Activated CD8-positive, alpha-beta memory T cell treated with anti-CD3 and anti-CD28 coated beads for 48 hours (primary cell): Measurements from ENCODE around the gene SNRPA1.

Experiments used
- DNase-seq, 3 experiments: peaks; one replicate each; pipeline ENCODE4 v3.0.0-alpha.2; 2020; ENCODE audit warnings: low read depth in 2 of 3, low spot score in 2 of 3

SNRPA1 gene

GRCh38 chr15:101320501-101321052, 25.5 kb upstream of the SNRPA1 start:
- DNase-seq: peak in 2 of 3 experiments; percentile 26 to 27

- no peak for DNase-seq
Measured at GRCh38 chr15:101318839-101319238, 23.8 kb upstream of the SNRPA1 start.

DNA sequence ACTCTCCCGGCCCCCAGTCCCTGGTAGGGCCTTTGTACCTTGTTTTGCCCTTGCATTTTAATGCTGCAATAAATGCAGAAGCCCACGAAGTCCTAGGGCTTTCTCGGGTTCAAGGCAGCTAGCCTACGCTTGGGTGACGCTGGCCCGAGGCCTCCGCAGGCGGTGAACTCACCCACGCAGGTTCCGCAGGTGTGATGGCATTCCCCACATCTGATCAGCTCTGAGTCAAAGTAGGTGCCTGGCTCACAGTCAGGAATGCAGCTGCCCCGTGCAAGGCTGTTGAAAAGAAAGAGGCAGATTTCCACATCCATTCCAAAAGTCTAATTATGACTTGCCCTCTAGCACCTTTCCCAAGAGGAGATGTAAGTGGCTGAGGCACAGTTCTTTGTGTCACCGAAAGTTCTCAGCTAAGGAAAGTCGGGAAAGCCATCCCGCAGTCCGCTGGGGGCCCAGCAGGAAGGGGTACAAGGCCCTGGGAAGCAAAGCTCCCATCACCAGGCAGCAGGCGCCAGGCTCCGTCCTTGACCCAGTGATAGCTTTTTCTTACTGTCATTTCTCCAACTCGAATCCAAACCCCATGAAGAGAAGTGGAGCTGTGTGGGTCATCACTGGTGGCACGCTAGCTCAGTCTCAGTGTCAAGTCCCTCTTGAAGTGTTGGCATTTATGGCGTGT, 23.2 kb upstream of the SNRPA1 start:
- no peak for DNase-seq

- no peak for DNase-seq
Measured at GRCh38 chr15:101317336-101317872, 22.4 kb upstream of the SNRPA1 start.

DNA sequence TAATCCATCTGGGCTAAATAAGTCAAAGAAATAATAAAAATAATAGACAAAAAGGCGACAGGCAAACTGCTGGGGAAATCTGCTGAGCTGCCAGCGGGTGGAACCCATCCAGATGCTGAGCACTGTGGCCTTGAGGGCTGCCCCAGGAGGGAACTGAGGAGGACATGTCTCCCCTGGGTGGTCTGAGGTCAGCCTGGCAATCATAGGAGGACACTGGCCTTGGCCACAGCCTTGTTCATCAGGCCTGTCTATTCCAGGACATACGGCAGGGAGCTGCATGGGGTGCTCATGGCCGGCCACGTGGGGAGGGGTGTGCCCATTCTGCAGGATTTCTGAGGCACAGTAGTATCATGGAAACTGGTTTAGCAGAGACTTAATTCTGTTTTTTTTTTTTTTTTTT, 21.5 kb upstream of the SNRPA1 start:
- no peak for DNase-seq

- DNase-seq: no peak
Measured at GRCh38 chr15:101315736-101316135, 20.7 kb upstream of the SNRPA1 start.

DNA sequence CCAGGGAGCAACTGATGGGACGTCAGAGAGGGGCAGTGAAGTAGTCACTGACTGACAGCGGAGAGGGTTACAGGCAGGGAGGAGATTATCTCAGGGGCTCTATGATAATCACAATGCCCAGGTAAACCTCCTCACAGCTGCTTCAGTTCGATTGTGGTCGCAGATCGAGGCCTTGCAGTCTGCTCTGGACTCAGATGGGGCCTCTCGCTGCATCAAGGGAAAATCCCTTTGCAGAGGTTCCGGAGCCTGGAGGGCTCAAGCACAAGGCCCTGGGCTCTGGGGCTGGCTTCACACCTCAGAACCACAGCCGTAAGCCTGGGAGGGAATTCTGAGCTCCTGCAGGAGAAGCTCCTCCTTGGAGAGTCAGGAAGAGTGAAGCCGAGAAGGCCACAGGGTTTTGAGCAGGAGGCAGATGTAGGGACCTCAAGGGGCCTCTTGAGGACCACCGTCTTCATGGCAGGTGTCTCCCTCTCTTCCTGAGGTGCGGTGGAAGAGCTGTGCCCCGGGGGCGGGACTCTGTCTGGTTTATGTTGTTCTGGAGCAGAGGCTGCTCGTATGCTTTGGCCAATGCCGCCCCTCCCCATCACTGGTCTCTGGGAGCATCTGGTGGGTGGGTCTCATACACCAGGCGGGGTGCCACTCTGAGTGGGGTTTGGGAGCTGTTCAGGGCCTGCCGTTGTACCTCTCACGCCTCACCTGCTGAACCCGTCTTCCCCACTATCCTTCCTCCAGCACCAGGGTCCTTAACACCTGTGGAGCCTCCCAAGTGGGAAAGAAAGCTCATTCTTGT, 19.5 kb upstream of the SNRPA1 start:
- DNase-seq: no peak

DNA sequence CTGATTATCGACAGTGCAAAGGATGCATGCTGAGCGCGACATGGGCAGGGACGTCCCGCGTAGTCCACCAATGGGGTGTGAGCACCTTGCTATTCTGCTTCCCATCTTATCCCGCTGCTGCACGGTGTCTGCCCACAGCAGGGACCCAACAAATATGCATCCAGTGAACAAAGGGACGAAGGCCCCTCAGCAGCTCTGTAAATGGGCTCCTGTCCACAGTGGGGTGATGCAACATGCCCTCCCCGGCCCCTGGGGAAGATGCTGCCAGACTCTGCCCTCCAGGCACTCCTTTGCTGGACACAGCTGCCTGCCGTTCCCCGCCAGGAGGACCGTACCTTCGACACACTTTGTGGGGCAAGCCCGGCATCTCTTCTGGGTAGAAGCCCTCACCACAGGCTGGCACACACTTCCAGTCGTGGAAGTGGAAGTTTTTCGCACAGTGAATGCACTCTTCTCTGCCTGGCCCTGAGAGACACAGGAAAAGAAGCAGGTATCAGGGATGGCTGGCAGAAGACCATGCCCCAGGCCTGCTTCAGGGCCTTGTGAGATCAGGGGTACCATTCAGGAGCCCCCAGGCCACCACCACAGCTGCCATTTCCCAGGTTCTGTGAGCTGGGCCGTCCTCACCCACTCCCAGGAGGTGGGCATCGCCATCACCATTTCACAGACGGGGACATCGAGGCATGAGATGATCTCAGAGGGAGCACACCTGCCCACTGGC, 18.2 kb upstream of the SNRPA1 start:
- DNase-seq: no peak

GRCh38 chr15:101310508-101310907, 15.5 kb upstream of the SNRPA1 start:
- DNase-seq: no peak

DNA sequence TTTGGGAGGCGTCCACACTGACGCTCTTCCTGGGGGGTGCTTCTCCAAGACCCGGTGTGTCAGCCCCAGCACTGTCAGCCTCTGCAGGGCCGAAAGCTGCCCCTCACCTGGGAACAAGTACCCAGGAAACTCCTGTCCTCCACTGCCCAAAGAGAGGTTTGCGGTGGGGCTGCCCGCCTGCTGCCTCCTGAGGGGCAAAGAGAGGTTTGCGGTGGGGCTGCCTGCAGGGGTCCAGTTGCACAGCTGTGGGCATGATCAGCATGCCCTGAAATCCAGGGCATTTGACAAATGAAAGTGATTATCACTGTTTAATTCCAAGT, 15.1 kb upstream of the SNRPA1 start:
- DNase-seq: no peak

DNA sequence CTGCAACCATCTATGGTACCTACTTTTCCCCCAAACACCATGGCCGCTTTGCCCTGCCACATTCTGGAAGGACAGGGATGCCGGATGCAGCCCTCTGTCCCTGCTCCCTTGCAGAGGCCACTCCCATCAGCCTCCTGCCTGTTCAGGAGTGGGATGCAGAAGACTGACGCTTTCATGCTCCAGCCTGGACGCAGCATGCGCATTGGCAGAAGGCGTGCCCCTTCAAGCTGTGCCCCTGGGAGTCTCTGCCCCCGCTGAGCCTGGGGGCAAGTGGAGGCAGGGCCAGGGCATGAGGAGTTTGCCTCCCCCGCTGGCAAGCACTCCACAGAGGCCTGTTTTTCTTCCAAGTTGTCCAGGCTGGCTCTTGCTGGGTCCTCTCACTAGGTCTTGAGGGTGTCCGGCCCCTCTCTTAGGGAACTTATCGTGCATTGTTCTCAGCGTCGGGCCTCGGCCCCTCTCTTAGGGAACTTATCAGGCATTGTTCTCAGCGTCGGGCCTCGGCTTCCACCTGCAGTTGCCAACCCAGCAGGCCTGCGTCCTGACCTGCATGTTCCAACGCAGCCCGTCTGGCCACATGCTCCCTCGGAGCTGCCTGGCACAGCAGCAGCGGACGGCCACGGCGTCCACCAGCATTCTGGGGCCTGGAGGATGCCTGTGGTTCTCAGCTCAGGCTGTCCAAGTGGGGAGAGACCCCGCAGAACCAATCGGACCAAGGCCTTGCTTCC, 14.6 kb upstream of the SNRPA1 start:
- no peak for DNase-seq

DNA sequence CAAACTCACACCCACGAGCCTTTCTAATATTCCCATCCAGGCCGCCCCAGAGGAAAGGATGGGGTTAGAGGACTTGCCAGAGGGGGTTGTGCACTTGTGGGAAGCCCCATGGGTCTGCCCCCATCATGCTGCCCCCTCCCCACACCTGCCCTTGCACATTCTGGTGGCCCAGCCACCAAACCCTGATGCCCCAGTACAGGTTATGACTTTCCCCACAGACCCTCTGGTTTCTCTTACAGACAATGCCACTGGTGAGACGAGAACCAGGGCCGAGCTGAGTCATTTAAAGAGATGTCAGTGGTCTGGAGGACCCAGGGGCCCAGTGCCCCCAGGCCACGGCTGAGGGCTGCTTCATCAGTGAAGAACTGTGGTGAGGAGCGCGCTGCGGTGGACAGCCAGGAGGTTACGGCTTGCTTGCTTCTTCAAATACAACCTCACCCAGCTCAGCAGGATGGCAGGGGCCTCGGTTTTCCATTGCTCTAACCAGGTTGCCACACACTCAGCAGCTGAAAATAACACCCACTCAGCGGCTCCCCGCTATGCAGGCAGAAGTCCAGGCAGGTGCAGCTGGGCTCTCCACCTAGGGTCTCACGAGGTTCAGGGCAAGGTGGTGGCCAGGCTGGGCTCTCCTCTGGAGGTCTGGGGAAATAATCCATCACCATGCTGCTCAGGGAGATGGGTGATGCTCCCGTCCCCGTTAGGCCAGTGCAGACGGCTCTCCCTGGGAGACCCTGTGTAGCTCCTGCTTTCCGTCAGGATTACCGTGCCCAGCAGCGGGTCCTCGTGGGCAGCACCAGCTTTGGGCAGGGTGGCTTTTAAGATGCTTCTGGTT, 13.8 kb upstream of the SNRPA1 start:
- DNase-seq: no peak

DNA sequence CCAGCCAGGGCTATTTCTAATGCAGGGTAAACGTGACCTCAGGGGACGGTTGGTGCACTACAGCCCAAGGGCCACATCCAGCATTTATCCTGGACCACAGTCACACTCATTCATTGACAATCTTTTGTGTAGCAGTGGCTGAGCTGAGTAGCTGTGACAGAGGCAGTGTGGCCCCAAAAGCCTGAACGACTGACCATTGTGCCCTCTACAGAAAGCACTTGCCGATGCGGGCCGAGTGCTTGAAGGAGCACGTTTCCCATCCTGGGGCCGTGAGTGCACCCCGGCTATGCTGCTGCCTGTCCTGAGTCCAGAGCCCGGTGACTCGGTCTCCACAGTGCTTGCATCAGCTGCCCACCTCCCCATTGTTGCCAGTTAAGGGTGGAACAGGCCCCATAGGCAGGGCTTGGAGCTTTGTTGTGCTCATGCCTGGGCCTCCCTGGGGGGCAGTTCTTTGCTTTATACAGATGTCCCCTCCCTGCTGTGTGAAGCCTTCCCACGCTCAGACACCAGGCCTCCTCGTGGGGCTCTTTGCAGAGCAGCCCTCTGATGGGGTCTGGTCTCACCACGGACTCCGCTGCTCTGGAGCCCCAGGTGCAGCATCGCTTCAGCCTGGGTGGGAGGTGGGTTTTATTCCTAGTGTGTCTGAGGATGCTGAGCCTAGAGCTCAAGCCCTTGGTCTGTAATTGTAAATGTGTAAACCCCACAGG, 13.0 kb upstream of the SNRPA1 start:
- DNase-seq: no peak

GRCh38 chr15:101307048-101307896, 12.2 kb upstream of the SNRPA1 start:
- no peak for DNase-seq

DNA sequence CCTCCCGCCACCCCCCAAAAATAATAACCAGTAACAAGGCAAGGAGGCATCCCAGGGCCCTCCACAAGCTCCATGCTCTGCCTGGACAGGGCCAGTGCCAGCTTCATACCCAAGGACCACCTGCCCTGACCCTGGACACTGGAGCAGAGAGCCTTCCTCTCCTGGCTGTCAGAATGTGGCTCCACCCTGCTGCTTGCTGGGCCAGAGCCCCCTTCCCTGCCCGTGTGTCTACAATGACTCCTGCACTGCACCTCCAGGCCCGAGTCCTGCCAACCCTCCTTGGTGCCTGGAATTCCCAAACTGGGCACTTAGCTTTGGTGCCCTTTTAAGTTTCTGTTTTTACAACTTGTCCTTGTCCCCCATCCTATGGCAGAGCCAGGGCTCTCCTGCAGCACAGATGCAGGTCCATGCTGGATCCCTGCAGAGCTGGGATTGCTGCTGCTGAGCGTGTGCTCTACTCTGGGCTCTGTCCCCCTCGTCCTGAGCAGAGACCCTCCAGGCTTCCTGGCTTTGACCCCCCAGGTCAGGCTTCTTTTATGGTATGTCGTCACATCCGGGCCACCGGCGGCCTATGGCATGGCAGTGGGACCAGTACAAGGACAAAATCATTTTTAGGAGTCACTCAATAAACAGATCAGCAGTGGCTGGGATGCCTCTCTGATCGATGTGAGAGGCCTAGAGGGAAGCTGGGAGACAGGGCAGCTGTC, 11.4 kb upstream of the SNRPA1 start:
- no peak for DNase-seq

DNA sequence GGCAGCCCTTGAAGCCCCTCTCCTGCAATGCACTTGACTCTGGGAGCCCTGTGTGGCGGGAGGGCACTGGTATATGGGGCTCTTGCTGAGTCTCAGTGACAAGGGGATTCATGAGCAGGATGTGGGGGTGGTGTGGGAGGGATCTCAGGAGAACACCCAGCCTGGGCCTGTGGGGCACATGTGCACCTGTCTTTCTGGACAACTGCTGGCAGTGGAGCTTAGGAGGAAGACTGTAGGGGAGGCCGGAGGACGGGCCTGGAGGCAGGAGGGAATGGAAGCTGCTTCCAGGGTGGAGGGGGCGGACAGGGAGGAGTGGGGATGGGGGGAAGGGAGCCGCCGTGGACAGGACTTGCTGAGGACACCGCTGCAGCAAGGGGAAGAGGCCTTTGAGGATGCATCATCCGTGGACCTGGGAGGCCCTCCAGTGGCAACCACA, 10.8 kb upstream of the SNRPA1 start:
- no peak for DNase-seq

DNA sequence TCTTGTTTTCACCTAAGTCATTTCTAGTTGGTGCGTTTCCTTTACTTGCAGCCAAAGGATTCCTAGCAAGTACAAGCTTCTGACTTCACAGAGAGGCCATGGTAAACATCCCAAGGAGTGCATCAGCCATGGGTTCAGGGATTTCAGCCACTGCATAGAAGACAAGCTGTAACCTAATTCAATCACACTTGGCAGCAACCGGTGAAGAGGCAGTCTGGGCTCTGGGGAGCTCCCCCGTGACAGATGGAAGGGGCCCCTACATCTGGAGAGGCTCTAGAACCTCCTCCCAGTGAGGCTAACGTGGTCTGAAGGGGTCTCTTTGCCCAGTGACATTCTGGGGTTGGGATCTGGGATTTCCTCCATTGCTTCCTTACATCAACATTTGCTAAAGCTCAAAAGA, 8.4 kb upstream of the SNRPA1 start:
- DNase-seq: no peak
